NCI-H446 treated with DMSO at 0.1 percent for 48 hours (cell line): Measurements from ENCODE around the gene LAMA3.
A peak's percentile ranks its signal among the peaks of the same experiment; 100 is the strongest.
"Not testable (repeated sequence)": the region's sequence is repeated elsewhere in the genome, so short reads cannot be mapped to it uniquely, and the experiment has no call there.

Experiments
- DNase-seq: peaks from one replicate; lab custom pipeline; 2025; lab: John Stamatoyannopoulos, UW

LAMA3 gene

GRCh38 chr18:23732439-23732838, 43.2 kb downstream of the LAMA3 start:
- no peak for DNase-seq

GRCh38 chr18:23733265-23733664, 44.0 kb downstream of the LAMA3 start:
- DNase-seq: not testable (repeated sequence)

- no peak for DNase-seq
Observed at GRCh38 chr18:23733895-23734294, 44.6 kb downstream of the LAMA3 start.

GRCh38 chr18:23735021-23735464, 45.8 kb downstream of the LAMA3 start:
- DNase-seq: no peak

GRCh38 chr18:23737578-23737977, 48.3 kb downstream of the LAMA3 start:
- no peak for DNase-seq

GRCh38 chr18:23738151-23738550, 48.9 kb downstream of the LAMA3 start:
- DNase-seq: no peak

GRCh38 chr18:23738575-23738974, 49.3 kb downstream of the LAMA3 start:
- DNase-seq: no peak

- peak; percentile 21 for DNase-seq
Observed at GRCh38 chr18:23740105-23740830, 51.0 kb downstream of the LAMA3 start.

GRCh38 chr18:23741967-23742366, 52.7 kb downstream of the LAMA3 start:
- not testable (repeated sequence) for DNase-seq

- no peak for DNase-seq
Observed at GRCh38 chr18:23743733-23744333, 54.6 kb downstream of the LAMA3 start.

GRCh38 chr18:23745366-23745765, 56.1 kb downstream of the LAMA3 start:
- no peak for DNase-seq

GRCh38 chr18:23746851-23747250, 57.6 kb downstream of the LAMA3 start:
- DNase-seq: no peak

- no peak for DNase-seq
Observed at GRCh38 chr18:23752363-23752762, 63.1 kb downstream of the LAMA3 start.

GRCh38 chr18:23752796-23753195, 63.5 kb downstream of the LAMA3 start:
- DNase-seq: peak; percentile 6

- no peak for DNase-seq
Observed at GRCh38 chr18:23756590-23757436, 67.6 kb downstream of the LAMA3 start.

- no peak for DNase-seq
Observed at GRCh38 chr18:23757437-23757733, 68.1 kb downstream of the LAMA3 start.

GRCh38 chr18:23758281-23758680, 69.0 kb downstream of the LAMA3 start:
- DNase-seq: no peak

- DNase-seq: no peak
Observed at GRCh38 chr18:23761941-23762340, 72.7 kb downstream of the LAMA3 start.

GRCh38 chr18:23763343-23763742, 74.1 kb downstream of the LAMA3 start:
- DNase-seq: no peak

GRCh38 chr18:23765931-23766330, 76.7 kb downstream of the LAMA3 start:
- no peak for DNase-seq

GRCh38 chr18:23772327-23773024, 83.2 kb downstream of the LAMA3 start:
- DNase-seq: no peak

GRCh38 chr18:23776306-23776705, 87.1 kb downstream of the LAMA3 start:
- no peak for DNase-seq
